ENCODE data around the gene SYNGR2.
A peak's percentile ranks its signal among the peaks of the same experiment; 100 is the strongest.

SYNGR2 gene

GRCh38 chr17:78130090-78130436, 38.3 kb upstream of the SYNGR2 start:
- H3K9me3 ChIP-seq (ENCODE audit: control insufficient read depth in 1 of 2, low read length in 2 of 2) = no peaks in the 10 kb centered on the region
- peak overlapping the region in 1 of 2 donors; percentile 39 for H3K9ac ChIP-seq (ENCODE audit: low read depth in 1 of 2, low read length in 2 of 2)
- H3K27ac ChIP-seq (ENCODE audit: low read depth, low read length) = peak overlapping the region; percentile 20
- peaks cover 0 to 4% of the 10 kb centered on the region in 2 donors for H3K36me3 ChIP-seq (ENCODE audit: control insufficient read depth in 1 of 2, insufficient read depth in 2 of 2, low read length in 2 of 2)
- H3K4me1 ChIP-seq (ENCODE audit: control insufficient read depth in 1 of 2, insufficient read depth in 2 of 2, low read length in 2 of 2) = peaks cover 33 to 70% of the 10 kb centered on the region in 2 donors
- H3K27me3 ChIP-seq (ENCODE audit: control insufficient read depth in 1 of 2, insufficient read depth in 2 of 2, low read length in 2 of 2) = no peaks in the 10 kb centered on the region
- peak overlapping the region; percentile 55 to 65 for H3K4me3 ChIP-seq (ENCODE audit: low read depth in 1 of 2, low read length in 2 of 2)

- Histone ChIP-seq H3K27me3 (ENCODE audit: control insufficient read depth in 1 of 2, insufficient read depth in 2 of 2, low read length in 2 of 2) (no peaks in the 10 kb centered on the region), H3K9ac (ENCODE audit: low read depth in 1 of 2, low read length in 2 of 2) (peak within 1 kb of the TSS in 1 of 2 donors; percentile 39), H3K27ac (ENCODE audit: low read depth, low read length) (peak within 1 kb of the TSS; percentile 20), H3K9me3 (ENCODE audit: control insufficient read depth in 1 of 2, low read length in 2 of 2) (no peaks in the 10 kb centered on the region), H3K36me3 (ENCODE audit: control insufficient read depth in 1 of 2, insufficient read depth in 2 of 2, low read length in 2 of 2) (peaks cover 0 to 7% of the 10 kb centered on the region in 2 donors), H3K4me1 (ENCODE audit: control insufficient read depth in 1 of 2, insufficient read depth in 2 of 2, low read length in 2 of 2) (peaks cover 30 to 65% of the 10 kb centered on the region in 2 donors), H3K4me3 (ENCODE audit: low read depth in 1 of 2, low read length in 2 of 2) (peak within 1 kb of the TSS; percentile 65 to 79)
These were observed 37.8 kb upstream of the SYNGR2 start, which contains the start of gene TMC8 for GRCh38 chr17:78130437-78131101. Gene TMC8, plus strand, starts transcription at chr17:78130771. Its CDS starts 818 bp downstream, at chr17:78131589.

GRCh38 chr17:78131172-78132083, 37.0 kb upstream of the SYNGR2 start:
- H3K9me3 ChIP-seq (ENCODE audit: control insufficient read depth in 1 of 2, low read length in 2 of 2) = no peaks in the 10 kb centered on the region
- H3K27ac ChIP-seq (ENCODE audit: low read depth, low read length) = no peak overlapping the region
- peak overlapping the region in 1 of 2 donors; percentile 39 for H3K9ac ChIP-seq (ENCODE audit: low read depth in 1 of 2, low read length in 2 of 2)
- H3K4me1 ChIP-seq (ENCODE audit: control insufficient read depth in 1 of 2, insufficient read depth in 2 of 2, low read length in 2 of 2) = peaks cover 30 to 59% of the 10 kb centered on the region in 2 donors
- H3K36me3 ChIP-seq (ENCODE audit: control insufficient read depth in 1 of 2, insufficient read depth in 2 of 2, low read length in 2 of 2) = peaks cover 0 to 7% of the 10 kb centered on the region in 2 donors
- no peaks in the 10 kb centered on the region for H3K27me3 ChIP-seq (ENCODE audit: control insufficient read depth in 1 of 2, insufficient read depth in 2 of 2, low read length in 2 of 2)
- peak overlapping the region; percentile 55 to 65 for H3K4me3 ChIP-seq (ENCODE audit: low read depth in 1 of 2, low read length in 2 of 2)

GRCh38 chr17:78132084-78132676, 36.2 kb upstream of the SYNGR2 start:
- peaks cover 0 to 7% of the 10 kb centered on the region in 2 donors for H3K36me3 ChIP-seq (ENCODE audit: control insufficient read depth in 1 of 2, insufficient read depth in 2 of 2, low read length in 2 of 2)
- H3K4me1 ChIP-seq (ENCODE audit: control insufficient read depth in 1 of 2, insufficient read depth in 2 of 2, low read length in 2 of 2) = peaks cover 27 to 61% of the 10 kb centered on the region in 2 donors
- no peak overlapping the region for H3K27ac ChIP-seq (ENCODE audit: low read depth, low read length)
- peak overlapping the region in 1 of 2 donors; percentile 35 for H3K9ac ChIP-seq (ENCODE audit: low read depth in 1 of 2, low read length in 2 of 2)
- H3K9me3 ChIP-seq (ENCODE audit: control insufficient read depth in 1 of 2, low read length in 2 of 2) = no peaks in the 10 kb centered on the region
- H3K27me3 ChIP-seq (ENCODE audit: control insufficient read depth in 1 of 2, insufficient read depth in 2 of 2, low read length in 2 of 2) = no peaks in the 10 kb centered on the region
- peak overlapping the region; percentile 32 to 55 for H3K4me3 ChIP-seq (ENCODE audit: low read depth in 1 of 2, low read length in 2 of 2)

GRCh38 chr17:78132767-78133178, 35.6 kb upstream of the SYNGR2 start:
- Histone ChIP-seq H3K9me3 (ENCODE audit: control insufficient read depth in 1 of 2, low read length in 2 of 2) (no peaks in the 10 kb centered on the region), H3K27me3 (ENCODE audit: control insufficient read depth in 1 of 2, insufficient read depth in 2 of 2, low read length in 2 of 2) (no peaks in the 10 kb centered on the region), H3K4me3 (ENCODE audit: low read depth in 1 of 2, low read length in 2 of 2) (peak overlapping the region in 1 of 2 donors; percentile 55)

GRCh38 chr17:78133179-78133951, 35.0 kb upstream of the SYNGR2 start:
- H3K9ac ChIP-seq (ENCODE audit: low read depth in 1 of 2, low read length in 2 of 2) = no peak overlapping the region
- no peak overlapping the region for H3K27ac ChIP-seq (ENCODE audit: low read depth, low read length)
- peaks cover 33 to 63% of the 10 kb centered on the region in 2 donors for H3K4me1 ChIP-seq (ENCODE audit: control insufficient read depth in 1 of 2, insufficient read depth in 2 of 2, low read length in 2 of 2)
- H3K9me3 ChIP-seq (ENCODE audit: control insufficient read depth in 1 of 2, low read length in 2 of 2) = no peaks in the 10 kb centered on the region
- no peak overlapping the region for H3K4me3 ChIP-seq (ENCODE audit: low read depth in 1 of 2, low read length in 2 of 2)
- H3K27me3 ChIP-seq (ENCODE audit: control insufficient read depth in 1 of 2, insufficient read depth in 2 of 2, low read length in 2 of 2) = no peaks in the 10 kb centered on the region
- H3K36me3 ChIP-seq (ENCODE audit: control insufficient read depth in 1 of 2, insufficient read depth in 2 of 2, low read length in 2 of 2) = peaks cover 0 to 7% of the 10 kb centered on the region in 2 donors

More at GRCh38 chr17:78132767-78133178, 35.6 kb upstream of the SYNGR2 start:
- Histone ChIP-seq H3K36me3 (ENCODE audit: control insufficient read depth in 1 of 2, insufficient read depth in 2 of 2, low read length in 2 of 2) (peaks cover 0 to 7% of the 10 kb centered on the region in 2 donors), H3K4me1 (ENCODE audit: control insufficient read depth in 1 of 2, insufficient read depth in 2 of 2, low read length in 2 of 2) (peaks cover 32 to 61% of the 10 kb centered on the region in 2 donors), H3K27ac (ENCODE audit: low read depth, low read length) (no peak overlapping the region), H3K9ac (ENCODE audit: low read depth in 1 of 2, low read length in 2 of 2) (peak overlapping the region in 1 of 2 donors; percentile 35)

- H3K27ac ChIP-seq (ENCODE audit: low read depth, low read length) = no peak overlapping the region
- no peaks in the 10 kb centered on the region for H3K27me3 ChIP-seq (ENCODE audit: control insufficient read depth in 1 of 2, insufficient read depth in 2 of 2, low read length in 2 of 2)
- H3K9me3 ChIP-seq (ENCODE audit: control insufficient read depth in 1 of 2, low read length in 2 of 2) = no peaks in the 10 kb centered on the region
- H3K4me1 ChIP-seq (ENCODE audit: control insufficient read depth in 1 of 2, insufficient read depth in 2 of 2, low read length in 2 of 2) = peaks cover 30 to 57% of the 10 kb centered on the region in 2 donors
- peak overlapping the region in 1 of 2 donors; percentile 51 for H3K4me3 ChIP-seq (ENCODE audit: low read depth in 1 of 2, low read length in 2 of 2)
- H3K9ac ChIP-seq (ENCODE audit: low read depth in 1 of 2, low read length in 2 of 2) = peak overlapping the region in 1 of 2 donors; percentile 12
- peaks cover 0 to 7% of the 10 kb centered on the region in 2 donors for H3K36me3 ChIP-seq (ENCODE audit: control insufficient read depth in 1 of 2, insufficient read depth in 2 of 2, low read length in 2 of 2)
These were observed 34.1 kb upstream of the SYNGR2 start for GRCh38 chr17:78133971-78134898.

- Histone ChIP-seq H3K4me3 (ENCODE audit: low read depth in 1 of 2, low read length in 2 of 2) (no peak overlapping the region), H3K27ac (ENCODE audit: low read depth, low read length) (no peak overlapping the region), H3K9me3 (ENCODE audit: control insufficient read depth in 1 of 2, low read length in 2 of 2) (no peaks in the 10 kb centered on the region), H3K27me3 (ENCODE audit: control insufficient read depth in 1 of 2, insufficient read depth in 2 of 2, low read length in 2 of 2) (no peaks in the 10 kb centered on the region), H3K9ac (ENCODE audit: low read depth in 1 of 2, low read length in 2 of 2) (no peak overlapping the region), H3K4me1 (ENCODE audit: control insufficient read depth in 1 of 2, insufficient read depth in 2 of 2, low read length in 2 of 2) (peaks cover 24 to 51% of the 10 kb centered on the region in 2 donors), H3K36me3 (ENCODE audit: control insufficient read depth in 1 of 2, insufficient read depth in 2 of 2, low read length in 2 of 2) (peaks cover 0 to 7% of the 10 kb centered on the region in 2 donors)
These were observed 33.4 kb upstream of the SYNGR2 start for GRCh38 chr17:78134899-78135385.
